HG02763 (cell line): ENCODE data around the gene FMC1.
"Not testable (repeated sequence)": the region's sequence is repeated elsewhere in the genome, so short reads cannot be mapped to it uniquely, and the experiment has no call there.

Source experiments
- ATAC-seq: cut with Tn5 transposase; IDR thresholded peaks from one replicate; pipeline ENCODE4 v1.9.1; 2021; ENCODE audit warnings: mild to moderate bottlenecking, moderate library complexity; ENCODE audit not compliant: unreplicated experiment

The FMC1 gene

GRCh38 chr7:139341058-139341775, at the start of gene FMC1:
TSS of gene FMC1 (plus strand) at chr7:139341337. CDS start at chr7:139341385, 48 bp downstream.
- ATAC-seq, result peak; percentile 40

GRCh38 chr7:139292821-139293220, 48.3 kb upstream of the FMC1 start:
- ATAC-seq, result no peak

- no peak for ATAC-seq
These were observed 47.6 kb upstream of the FMC1 start for GRCh38 chr7:139293534-139293933.

- ATAC-seq, result no peak
These were observed 46.9 kb upstream of the FMC1 start for GRCh38 chr7:139294241-139294640.

- no peak for ATAC-seq
These were observed 46.1 kb upstream of the FMC1 start for GRCh38 chr7:139294951-139295575.

- no peak for ATAC-seq
These were observed 43.3 kb upstream of the FMC1 start for GRCh38 chr7:139297795-139298194.

- no peak for ATAC-seq
These were observed 41.8 kb upstream of the FMC1 start for GRCh38 chr7:139299296-139299695.

- no peak for ATAC-seq
These were observed 40.7 kb upstream of the FMC1 start for GRCh38 chr7:139300390-139300789.

GRCh38 chr7:139304517-139304916, 36.6 kb upstream of the FMC1 start:
- ATAC-seq, result no peak

- no peak for ATAC-seq
These were observed 23.1 kb upstream of the FMC1 start for GRCh38 chr7:139317939-139318505.

GRCh38 chr7:139321071-139321745, 19.9 kb upstream of the FMC1 start:
- no peak for ATAC-seq

GRCh38 chr7:139324709-139325108, 16.4 kb upstream of the FMC1 start:
- not testable (repeated sequence) for ATAC-seq

- ATAC-seq, result no peak
These were observed 12.8 kb upstream of the FMC1 start for GRCh38 chr7:139328375-139328774.

GRCh38 chr7:139329119-139329518, 12.0 kb upstream of the FMC1 start:
- no peak for ATAC-seq

- ATAC-seq, result no peak
These were observed 10.7 kb upstream of the FMC1 start for GRCh38 chr7:139330333-139331030.

GRCh38 chr7:139332697-139333359, 8.3 kb upstream of the FMC1 start:
- no peak for ATAC-seq

- not testable (repeated sequence) for ATAC-seq
These were observed 7.7 kb upstream of the FMC1 start for GRCh38 chr7:139333443-139333842.

GRCh38 chr7:139334399-139335150, 6.6 kb upstream of the FMC1 start:
- ATAC-seq, result no peak

- no peak for ATAC-seq
These were observed 2.1 kb upstream of the FMC1 start for GRCh38 chr7:139339025-139339424.

GRCh38 chr7:139339698-139340036, 1.5 kb upstream of the FMC1 start:
- ATAC-seq, result no peak
